GM11168 (cell line): ENCODE measurements around the gene AMFR.
"Not testable (repeated sequence)": the region's sequence is repeated elsewhere in the genome, so short reads cannot be mapped to it uniquely, and the experiment has no call there.

Source experiments
- in situ Hi-C: fragments of 300-500 bp; cut with MboI; formaldehyde crosslinking; loops from one replicate; pipeline ENCODE4 v1.12.0; 2022; ENCODE audit warnings: low sequenced_read_pairs; ENCODE audit not compliant: unreplicated experiment

AMFR gene

GRCh38 chr16:56399486-56399885 lies 25.9 kb downstream of the AMFR start:
- in situ Hi-C loops = no loop called here

DNA sequence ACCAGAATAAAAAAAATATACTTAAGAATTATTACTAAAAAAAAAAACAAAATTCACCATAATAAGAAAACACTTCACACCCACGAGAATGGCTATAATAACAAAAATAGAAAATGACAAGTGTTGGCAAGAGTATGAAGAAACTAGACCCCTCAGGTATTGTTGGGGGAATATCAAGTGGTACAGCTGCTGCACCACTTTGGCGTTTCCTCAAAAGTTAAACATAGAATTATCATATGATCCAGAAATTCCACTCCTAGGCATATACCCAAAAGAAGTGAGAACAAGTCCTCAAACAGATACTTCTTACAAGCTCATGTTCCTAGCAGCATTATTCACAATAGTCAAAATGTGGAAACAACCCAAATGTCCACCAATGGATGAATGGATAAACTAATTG lies 26.3 kb downstream of the AMFR start:
- in situ Hi-C loops = no loop called here

DNA sequence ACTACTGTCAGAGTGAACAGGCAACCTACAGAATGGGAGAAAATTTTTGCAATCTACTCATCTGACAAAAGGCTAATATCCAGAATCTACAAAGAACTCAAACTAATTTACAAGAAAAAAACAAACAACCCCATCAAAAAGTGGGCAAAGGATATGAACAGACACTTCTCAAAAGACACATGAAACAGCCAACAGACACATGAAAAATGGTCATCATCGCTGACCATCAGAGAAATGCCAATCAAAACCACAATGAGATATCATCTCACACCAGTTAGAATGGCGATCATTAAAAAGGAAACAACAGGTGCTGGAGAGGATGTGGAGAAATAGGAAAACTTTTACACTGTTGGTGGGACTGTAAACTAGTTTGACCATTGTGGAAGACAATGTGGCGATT lies 28.6 kb downstream of the AMFR start:
- in situ Hi-C loops = not testable (repeated sequence)

DNA sequence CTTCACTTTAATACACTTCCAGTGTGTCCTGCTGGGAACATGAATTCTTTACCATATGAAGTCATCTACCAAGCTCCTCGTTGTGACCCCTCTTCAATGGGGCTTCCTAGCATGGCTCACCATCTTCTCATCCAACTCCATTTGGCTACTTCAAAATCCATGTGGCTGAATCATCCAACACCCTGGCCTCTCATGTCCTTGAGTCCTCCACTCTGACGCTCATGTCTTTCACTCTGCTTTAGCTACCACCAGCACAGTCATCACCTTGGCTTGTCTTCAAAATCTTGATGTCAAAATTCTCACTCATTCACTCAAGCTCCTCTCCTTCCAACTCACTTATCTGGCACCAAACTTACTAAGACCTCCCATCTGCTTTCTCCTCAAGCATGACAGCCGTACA lies 35.8 kb downstream of the AMFR start:
- in situ Hi-C loops = no loop called here

DNA sequence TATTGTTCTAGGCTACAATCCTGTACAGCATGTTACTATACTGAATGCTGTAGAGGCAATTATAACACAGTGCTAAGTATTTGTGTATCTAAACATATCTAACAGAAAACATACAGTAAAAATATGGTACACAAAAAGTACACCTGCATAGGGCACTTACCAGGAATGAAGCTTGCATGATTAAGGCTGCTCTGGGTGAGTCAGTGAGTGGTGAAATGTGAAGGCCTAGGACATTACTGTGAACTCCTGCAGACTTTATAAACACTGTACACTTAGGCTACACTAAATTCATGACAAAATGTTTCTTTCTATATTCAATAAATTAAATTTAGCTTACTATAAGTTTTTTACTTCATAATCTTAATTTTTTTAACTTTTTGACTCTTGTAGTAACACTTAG lies 37.1 kb downstream of the AMFR start:
- in situ Hi-C loops = no loop called here

DNA sequence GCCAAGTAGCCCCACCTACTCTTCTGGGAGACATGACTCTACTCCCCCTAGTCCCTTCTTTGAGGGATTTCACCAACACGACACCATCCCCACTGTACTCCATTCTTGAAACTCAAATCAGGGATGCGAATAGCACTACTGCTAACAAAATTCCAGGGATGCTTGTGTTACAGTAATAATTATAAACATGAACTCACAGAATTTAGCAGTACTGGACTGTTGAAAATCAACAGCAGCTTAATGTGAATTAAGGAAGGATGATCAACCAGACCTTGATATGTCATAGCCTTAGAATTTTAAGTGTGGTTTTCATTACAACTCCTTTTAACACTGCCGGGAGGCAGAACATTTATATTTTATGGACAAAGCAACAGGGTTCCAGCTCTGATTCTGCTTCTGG lies 37.9 kb downstream of the AMFR start:
- in situ Hi-C loops = no loop called here

- in situ Hi-C loops = no loop called here
Measured at GRCh38 chr16:56384074-56384721, 41.1 kb downstream of the AMFR start.

DNA sequence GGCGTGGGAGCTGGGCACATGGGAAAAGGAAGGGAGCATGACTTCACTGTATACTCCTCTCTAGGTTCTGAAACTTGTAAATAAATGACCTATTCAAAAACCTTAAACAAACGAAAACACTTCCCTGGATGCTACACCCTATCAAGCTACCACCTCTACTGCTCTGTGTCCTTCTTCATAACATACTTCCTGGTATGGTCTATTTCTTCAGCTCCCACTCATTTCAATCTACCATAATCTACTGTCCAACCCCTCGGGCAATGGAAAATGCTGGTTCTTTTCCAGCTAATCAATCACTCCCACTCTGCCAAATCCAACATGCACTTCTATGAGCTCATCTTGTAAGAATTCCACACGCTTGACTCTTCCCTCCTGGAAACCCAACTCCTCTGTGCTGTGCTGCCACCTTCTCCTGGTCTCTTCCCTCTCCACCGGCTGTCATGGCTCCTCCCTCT lies 42.4 kb downstream of the AMFR start:
- in situ Hi-C loops = no loop called here

GRCh38 chr16:56382459-56382858 lies 42.9 kb downstream of the AMFR start:
- in situ Hi-C loops = no loop called here

- in situ Hi-C loops = not testable (repeated sequence)
Measured at GRCh38 chr16:56380778-56381485, 44.4 kb downstream of the AMFR start.

- in situ Hi-C loops = not testable (repeated sequence)
Measured at GRCh38 chr16:56379044-56379443, 46.3 kb downstream of the AMFR start.

DNA sequence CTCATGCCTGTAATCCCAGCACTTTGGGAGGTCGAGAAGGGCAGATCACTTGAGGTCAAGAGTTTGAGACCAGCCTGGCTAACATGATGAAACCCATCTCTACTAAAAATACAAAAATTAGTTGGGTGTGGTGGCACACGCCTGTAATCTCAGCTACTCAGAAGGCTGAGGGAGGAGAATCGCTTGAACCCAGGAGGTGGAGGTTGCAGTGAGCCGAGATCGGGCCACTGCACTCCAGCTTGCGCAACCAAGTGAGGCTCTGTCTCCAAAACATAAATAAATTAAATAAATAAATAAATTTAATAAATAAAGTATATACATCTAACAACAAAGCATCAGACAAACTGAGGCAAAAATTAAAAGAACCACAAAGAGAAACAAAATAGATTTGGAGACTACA lies 49.6 kb downstream of the AMFR start:
- in situ Hi-C loops = not testable (repeated sequence)

- in situ Hi-C loops = no loop called here
Measured at GRCh38 chr16:56373003-56373402, 52.3 kb downstream of the AMFR start.

GRCh38 chr16:56372013-56372634 lies 53.2 kb downstream of the AMFR start:
- in situ Hi-C loops = no loop called here

DNA sequence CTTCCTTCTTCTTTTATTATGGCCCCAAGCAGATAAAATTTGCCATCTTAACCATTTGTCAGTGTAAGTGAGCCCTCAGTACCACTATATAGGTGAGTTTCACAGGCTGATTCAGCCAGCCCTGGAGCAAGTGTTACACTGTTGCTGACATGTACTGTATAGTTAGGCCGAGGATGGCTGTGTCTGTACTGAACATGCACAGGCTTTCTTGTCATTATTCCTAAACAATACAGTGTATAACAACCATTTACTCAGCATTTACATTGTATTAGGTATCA lies 53.7 kb downstream of the AMFR start:
- in situ Hi-C loops = no loop called here

DNA sequence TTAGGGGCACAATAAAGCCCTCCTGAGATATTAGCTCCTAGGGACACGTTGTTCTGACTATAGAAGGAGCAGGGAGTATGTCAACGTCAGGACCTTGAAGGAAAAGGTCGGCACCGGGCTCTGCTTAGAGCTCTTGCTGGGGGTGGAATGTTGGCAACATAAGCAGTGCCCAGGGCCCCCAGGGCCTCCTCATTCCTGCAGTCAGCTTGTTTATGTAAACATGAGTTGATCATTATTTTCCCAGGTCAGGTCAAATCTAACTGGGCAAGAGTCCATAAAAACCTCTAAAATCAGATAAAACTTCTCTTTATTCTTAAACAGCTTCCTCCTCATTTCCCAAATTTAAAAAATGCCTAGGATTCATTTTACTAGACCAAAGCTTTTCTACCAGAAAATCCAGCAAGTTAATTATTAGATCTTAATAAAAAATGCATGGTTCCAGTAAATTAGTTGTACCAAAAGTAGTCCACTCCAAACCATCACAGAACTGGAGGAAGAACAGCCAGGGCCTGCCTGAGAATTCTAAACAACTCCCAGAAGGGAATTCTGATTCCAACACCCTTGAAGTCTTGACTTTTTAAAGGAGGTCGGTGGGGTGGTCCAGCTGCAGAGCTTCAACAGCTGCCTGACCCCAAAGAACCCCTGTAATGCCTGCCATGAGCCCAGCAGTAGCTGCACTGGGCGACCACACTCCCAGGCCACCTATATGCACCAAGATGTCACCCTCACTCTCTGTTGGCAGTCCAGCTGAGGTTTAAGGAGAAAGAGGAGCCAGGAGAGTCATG lies 54.3 kb downstream of the AMFR start:
- in situ Hi-C loops = no loop called here

- in situ Hi-C loops = no loop called here
Measured at GRCh38 chr16:56370185-56370874, 55.0 kb downstream of the AMFR start.

- in situ Hi-C loops = no loop called here
Measured at GRCh38 chr16:56369202-56369601, 56.1 kb downstream of the AMFR start.

DNA sequence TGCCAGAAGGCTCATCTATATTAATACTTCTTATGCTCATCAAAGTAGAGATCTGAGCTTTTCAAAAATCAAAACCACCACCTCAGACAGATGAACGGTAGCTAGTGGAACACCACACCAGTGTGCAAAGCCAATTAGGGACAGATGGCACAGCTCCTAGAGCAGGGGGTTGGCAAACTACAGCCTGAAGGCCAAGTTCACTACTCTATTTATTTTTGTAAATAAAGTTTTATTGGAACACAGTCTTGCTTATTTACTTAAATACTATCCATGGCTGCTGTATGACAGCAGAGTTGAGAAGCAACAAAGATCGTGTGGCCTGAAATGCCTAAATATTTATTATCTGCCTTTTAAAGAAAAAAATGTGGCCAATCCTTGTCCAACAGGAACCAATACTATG lies 56.8 kb downstream of the AMFR start:
- in situ Hi-C loops = no loop called here

DNA sequence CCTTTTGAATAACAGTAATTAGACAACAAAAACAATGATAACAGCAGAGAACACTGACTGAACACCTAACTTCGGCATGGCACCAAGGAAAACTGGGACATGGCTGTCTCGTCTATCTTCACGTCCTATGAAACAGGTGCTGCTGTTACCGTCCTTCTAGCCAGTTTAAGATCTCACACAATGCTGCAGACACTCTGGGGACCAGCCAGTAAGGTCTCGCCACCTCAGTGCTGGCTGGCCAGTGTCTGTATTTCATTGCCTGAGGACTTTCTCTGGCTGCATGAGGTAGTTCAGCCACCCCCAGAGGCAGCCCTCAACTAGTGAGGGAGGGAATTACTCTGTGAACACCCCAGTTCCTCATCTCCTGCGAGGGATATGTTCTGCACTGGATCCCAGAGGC lies 57.6 kb downstream of the AMFR start:
- in situ Hi-C loops = no loop called here

- in situ Hi-C loops = no loop called here
Measured at GRCh38 chr16:56366945-56367344, 58.4 kb downstream of the AMFR start.
